Prostate gland (tissue), 2 donors: ENCODE results near the gene HAL.

Experiments
- POLR2A ChIP-seq: fragments of 450-650 bp; IDR thresholded peaks from one replicate; pipeline ENCODE4 v1.6.1; 2016; ENCODE audit warnings: antibody characterized with exemption, mild to moderate bottlenecking
- TF ChIP-seq, protein P1 (sequence below), 4 experiments: fragments of 200-600 bp in 2 of 4; fragments of 450-650 bp in 2 of 4; sonication (generic) in 2 of 4; IDR thresholded peaks; 1 replicate in 3 of 4; 2 replicates in 1 of 4; pipeline ENCODE4 v1.5.1; 2016 to 2019; ENCODE audit warnings: antibody characterized with exemption in 4 of 4, mild to moderate bottlenecking in 2 of 4, moderate library complexity in 2 of 4

DNA sequence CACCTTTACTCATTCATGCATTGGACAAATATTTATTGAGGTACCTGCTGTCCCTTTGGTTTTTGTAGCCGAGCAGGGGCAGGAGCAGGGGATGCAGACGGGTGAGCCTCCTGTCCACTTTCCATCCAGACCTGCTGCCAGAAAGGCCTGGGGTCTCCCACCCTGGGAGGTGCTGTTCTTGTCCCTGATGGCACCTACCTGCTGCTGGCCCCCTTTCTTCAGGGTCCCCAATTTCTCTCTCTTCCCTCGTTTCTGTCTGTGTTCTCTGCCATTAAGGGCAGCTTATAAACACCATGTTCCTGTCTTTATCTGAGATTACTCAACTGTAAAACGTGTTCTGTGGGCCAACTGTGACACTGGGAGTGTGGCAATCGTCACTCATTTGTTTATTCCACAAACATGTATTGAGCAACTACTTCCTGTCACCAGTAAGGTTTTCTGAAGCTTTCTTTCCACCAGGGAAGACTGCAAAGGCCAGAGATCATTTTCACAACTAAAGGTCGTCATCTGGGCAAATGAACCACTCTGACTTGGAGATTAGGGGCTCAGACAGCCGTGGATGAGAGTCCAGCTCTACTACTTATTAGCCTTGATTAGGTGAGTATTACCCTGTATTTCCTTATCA lies at the start of gene HAL:
- TF ChIP-seq POLR2A: no peak
- TF ChIP-seq, protein P1, sequence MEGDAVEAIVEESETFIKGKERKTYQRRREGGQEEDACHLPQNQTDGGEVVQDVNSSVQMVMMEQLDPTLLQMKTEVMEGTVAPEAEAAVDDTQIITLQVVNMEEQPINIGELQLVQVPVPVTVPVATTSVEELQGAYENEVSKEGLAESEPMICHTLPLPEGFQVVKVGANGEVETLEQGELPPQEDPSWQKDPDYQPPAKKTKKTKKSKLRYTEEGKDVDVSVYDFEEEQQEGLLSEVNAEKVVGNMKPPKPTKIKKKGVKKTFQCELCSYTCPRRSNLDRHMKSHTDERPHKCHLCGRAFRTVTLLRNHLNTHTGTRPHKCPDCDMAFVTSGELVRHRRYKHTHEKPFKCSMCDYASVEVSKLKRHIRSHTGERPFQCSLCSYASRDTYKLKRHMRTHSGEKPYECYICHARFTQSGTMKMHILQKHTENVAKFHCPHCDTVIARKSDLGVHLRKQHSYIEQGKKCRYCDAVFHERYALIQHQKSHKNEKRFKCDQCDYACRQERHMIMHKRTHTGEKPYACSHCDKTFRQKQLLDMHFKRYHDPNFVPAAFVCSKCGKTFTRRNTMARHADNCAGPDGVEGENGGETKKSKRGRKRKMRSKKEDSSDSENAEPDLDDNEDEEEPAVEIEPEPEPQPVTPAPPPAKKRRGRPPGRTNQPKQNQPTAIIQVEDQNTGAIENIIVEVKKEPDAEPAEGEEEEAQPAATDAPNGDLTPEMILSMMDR (IDR thresholded peaks at IDR 0.05): no peak
